ENCODE results near the gene TGM5.
"Not testable (repeated sequence)": the region's sequence is repeated elsewhere in the genome, so short reads cannot be mapped to it uniquely, and the experiment has no call there.

TGM5 gene

GRCh38 chr15:43266834-43267233 lies at the start of gene TGM5:
TSS of gene TGM5 (minus strand) at chr15:43266928. CDS start at chr15:43266849, 79 bp downstream.
- no peak for DNase-seq

DNA sequence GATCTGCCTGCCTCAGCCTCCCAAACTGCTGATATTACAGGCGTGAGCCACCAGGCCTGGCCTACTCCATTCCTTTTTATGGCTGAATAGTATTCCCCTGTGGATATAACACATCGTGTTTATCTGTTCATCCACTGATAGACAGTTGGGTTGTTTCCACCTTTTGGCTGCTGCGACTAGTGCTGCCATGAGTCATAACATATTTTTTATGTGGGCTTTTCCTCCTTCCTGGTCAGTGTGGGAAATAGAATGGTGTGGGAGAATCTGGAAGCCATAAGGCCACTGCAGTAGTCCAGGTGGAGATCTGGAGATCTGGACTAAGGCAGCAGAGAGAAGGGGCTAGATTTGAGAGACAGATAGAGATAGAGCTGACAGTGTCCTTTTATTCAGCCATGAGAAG lies 47.4 kb upstream of the TGM5 start:
- DNase-seq: no peak

DNA sequence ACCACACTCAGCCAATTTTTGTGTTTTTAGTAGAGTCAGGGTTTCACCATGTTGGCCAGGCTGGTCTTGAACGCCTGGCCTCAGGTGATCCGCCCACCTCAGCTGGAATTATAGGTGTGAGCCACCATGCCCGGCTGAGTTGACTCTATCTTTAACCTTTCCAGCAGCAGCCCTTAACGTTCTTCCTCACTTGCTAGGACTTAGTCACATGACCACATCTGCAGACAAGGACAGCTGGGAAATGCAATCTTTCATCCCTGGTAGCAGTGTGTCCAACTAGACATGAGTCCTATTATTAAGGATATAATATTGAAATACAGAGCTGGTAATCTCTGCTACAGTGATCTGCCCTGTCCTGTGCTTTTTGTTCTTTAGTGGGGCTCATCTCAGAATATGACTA lies 45.6 kb upstream of the TGM5 start:
- no peak for DNase-seq

GRCh38 chr15:43302205-43302817 lies 35.6 kb upstream of the TGM5 start, which contains the start of gene TGM7:
TSS of gene TGM7 (minus strand) at chr15:43302255.
- no peak for DNase-seq

GRCh38 chr15:43299884-43300283 lies 33.2 kb upstream of the TGM5 start:
- DNase-seq: no peak

DNA sequence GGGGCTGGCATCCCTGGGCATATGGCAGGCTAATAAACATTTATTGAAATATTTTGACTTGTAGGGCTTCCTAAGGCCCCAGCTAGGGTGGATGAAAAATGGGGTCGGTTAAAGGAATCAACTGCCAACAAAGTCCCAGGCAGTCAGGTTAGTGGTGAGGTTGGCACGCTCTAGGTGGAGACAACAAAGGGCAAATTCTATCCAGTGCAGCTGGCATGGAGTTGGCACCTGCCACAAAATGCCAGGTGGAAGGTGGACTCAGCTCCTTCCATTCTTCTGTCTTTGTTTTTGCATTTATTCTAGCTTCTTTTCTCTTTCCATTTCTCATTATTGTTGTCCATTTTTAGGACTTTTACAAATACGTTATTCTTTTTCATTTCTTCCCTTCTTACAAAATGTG lies 32.7 kb upstream of the TGM5 start:
- no peak for DNase-seq

GRCh38 chr15:43294091-43294706 lies 27.5 kb upstream of the TGM5 start:
- DNase-seq: no peak

DNA sequence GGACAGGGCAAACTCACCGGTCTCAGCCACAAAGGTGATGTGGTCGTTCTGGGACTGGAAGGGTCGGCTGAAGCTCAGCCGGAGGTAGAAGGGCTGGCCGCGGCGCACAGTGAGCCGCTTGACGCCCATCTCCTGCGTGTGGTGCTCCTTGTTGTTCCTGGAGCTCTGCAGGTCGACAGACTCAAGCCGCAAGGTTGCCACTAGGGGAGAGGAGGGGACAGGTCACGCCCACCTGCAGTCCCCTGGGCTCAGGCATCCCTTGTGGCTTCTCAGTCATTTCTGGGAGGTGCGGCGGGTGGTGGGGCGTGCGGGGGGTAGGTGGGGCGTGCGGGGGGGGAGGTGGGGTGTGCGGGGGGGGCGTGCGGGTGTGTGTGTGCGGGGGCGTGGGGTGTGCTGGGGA lies 26.7 kb upstream of the TGM5 start:
- DNase-seq: no peak

DNA sequence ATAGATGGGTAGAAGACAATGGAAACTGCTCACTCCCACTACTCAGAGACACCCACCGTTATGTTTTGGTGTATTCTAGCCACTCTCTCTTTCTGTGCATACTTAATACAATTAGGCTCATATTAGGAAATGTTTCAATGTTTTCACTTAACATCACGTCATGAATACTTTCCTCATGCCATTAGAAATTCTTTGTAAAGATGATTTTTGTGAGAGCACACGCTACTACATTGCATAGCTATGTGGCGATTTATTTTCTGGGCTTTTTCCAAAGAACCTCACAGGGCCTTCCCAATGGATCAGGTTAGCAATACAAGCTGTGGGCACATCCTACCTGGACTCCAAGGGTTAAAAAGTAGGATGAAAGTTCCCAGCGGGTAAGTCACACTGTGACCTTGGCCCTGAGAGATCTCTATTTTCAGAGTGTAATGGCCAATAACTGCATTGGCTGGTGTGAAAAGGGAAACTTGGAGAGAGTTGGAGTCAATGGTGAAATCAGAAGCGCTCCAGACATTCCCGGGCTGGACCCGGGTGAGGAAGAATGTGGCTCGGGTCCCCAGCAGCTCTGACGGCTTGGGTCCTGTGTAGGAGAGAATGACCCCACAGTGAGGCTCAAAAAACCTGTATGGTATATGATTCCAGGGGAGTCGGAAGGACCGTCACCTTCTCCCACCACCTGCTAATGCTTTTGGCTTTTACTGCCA lies 25.8 kb upstream of the TGM5 start:
- no peak for DNase-seq

DNA sequence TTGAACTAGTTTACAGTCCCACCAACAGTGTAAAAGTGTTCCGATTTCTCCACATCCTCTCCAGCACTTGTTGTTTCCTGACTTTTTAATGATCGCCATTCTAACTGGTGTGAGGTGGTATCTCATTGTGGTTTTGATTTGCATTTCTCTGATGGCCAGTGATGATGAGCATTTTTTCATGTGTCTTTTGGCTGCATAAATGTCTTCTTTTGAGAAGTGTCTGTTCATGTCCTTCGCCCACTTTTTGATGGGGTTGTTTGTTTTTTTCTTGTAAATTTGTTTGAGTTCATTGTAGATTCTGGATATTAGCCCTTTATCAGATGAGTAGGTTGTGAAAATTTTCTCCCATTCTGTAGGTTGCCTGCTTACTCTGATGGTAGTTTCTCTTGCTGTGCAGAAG lies 22.9 kb upstream of the TGM5 start:
- DNase-seq: not testable (repeated sequence)

GRCh38 chr15:43287254-43287653 lies 20.5 kb upstream of the TGM5 start:
- DNase-seq: no peak

DNA sequence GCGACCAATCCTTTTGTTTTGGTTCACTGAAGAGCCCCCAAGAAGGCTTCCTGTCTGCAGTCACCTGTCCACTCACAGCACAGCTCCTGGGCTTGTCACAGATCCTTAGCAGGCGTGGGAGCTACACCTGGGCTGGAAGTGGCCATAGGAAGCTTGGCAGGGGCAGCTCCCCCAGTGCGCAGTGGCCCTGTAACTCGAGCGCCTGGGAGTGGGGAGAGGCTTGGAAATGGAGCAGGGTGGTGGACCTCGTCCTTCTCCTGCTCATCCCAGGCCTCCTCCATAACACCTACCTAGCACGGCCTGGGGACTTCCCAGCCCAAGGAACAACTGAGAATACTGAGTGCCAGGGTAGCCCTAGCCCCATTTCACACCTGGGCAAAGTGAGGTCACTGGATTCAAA lies 19.3 kb upstream of the TGM5 start:
- DNase-seq: no peak

DNA sequence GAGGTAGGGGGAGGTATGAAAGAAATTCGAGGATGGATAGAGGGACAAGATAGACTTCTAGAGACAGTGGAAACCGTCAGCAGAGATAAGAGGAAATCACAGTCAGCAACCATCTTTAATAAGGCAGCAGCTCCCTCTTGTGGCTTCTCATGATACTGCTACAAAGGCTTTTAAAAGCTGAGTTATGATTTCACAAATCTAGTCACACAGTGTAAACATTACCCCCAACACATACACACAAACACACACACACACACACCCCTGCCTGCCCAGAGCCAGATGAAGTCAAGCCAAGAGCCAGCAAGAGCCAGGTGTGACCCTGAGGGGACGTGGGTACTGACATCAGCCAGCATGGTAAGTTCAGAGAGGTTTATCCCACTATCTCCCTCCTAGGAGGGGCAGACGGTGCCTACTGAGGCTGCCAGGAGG lies 18.9 kb upstream of the TGM5 start:
- no peak for DNase-seq

DNA sequence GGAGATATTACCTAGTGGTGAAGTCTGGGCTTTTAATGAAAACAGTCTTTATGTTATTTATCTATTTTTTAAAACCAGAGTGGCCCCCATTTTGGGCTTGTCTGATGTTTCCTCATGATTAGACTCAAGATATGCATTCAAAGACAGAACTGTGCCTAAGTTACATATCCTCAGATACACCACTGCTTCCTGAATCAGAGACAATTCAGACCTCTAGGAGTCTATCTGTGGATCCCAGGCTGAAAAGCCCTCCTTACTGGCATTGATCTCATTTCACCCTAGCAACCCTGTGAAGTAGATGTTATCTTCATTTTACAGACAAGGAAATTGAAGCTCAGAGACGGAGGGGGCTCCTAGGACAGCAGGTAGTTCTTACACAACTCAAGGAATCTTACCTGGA lies 16.8 kb upstream of the TGM5 start:
- DNase-seq: no peak

- DNase-seq: no peak
Observed at GRCh38 chr15:43281926-43282602, 15.3 kb upstream of the TGM5 start.

GRCh38 chr15:43280996-43281395 lies 14.3 kb upstream of the TGM5 start:
- no peak for DNase-seq

DNA sequence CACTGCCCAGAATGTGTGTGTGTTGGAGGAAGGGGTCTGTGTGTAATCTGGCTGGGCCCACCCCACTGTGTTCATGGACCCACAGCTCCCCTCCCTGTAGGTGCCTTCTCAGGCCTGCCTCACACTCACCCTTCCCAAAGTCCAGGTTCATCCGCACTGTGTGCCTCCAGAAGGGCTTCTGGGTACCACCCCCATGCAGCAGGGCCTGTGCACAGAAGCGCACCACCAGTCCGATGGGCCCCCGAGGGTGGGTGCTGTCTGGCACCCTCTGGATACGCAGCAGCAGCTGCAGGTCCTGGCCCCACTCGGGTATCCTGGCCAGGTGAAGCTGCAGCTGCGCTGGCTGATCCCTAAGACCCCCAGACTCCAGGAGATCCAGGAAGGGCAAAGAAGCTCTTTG lies 12.8 kb upstream of the TGM5 start:
- no peak for DNase-seq

DNA sequence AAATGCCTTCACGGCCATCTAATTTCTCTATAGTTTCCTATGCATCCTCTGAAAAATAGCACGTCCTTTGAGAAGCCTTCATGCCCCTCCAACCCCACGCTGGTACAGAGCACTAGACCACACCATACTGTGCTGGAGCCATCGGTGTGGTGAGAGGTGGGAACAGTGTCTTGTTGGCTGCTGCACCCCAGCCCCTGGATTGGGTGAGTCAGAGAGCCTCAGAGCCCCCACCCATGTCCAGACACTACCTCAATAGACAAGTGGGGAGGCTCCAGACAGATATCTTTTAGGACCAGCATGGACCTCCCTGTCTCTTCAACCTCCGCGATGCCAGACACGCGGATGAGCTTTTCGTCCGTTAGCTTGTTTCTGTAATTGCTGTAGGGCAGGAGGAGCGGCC lies 12.1 kb upstream of the TGM5 start:
- no peak for DNase-seq

DNA sequence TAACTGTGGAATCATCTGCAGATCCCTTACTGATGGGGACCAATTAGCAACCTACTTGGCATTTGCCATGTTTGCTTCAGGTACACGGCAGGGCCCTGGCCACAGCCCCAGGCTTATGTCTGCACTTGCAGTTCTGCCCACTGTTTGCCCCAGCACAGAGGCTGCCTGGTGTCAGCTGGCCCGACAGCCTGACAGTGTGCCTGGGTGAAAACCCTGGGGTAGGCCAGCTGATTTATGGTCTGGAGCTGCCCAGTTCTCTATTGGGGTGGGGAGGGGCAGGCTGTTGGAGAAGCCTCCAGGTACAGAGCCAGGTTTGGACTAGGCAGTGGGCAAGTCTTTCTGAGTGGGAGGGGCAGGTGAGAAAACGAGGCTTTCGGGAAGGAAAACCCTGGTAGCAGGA lies 11.2 kb upstream of the TGM5 start:
- no peak for DNase-seq

DNA sequence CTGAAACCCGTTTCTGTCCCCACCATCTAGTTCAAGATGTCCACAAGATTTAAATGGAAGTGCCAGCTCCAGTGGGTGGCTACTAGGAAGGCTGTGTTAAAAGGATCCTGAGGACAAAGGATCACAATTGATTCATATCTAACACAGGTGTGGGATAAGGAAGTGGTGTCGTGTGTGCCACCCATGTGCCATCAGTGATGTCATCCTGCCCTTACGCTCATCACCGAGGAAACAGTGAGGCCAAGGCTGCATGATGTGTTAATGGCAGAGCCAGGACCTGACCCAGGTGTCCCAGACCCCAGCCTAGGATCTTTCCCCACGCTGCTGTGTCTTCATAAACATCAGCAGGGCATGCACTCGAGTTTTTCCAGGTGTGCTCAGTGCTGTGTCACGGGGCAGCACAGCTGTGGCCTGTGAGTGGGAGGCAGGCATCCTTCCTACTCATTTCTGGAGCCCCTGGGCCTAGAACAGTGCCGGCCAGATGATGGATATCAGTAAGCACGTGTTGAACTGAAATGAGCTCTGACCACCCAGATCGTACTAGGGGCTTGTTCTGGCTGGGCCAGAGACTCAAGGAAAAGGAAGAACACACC lies 10.6 kb upstream of the TGM5 start:
- no peak for DNase-seq

DNA sequence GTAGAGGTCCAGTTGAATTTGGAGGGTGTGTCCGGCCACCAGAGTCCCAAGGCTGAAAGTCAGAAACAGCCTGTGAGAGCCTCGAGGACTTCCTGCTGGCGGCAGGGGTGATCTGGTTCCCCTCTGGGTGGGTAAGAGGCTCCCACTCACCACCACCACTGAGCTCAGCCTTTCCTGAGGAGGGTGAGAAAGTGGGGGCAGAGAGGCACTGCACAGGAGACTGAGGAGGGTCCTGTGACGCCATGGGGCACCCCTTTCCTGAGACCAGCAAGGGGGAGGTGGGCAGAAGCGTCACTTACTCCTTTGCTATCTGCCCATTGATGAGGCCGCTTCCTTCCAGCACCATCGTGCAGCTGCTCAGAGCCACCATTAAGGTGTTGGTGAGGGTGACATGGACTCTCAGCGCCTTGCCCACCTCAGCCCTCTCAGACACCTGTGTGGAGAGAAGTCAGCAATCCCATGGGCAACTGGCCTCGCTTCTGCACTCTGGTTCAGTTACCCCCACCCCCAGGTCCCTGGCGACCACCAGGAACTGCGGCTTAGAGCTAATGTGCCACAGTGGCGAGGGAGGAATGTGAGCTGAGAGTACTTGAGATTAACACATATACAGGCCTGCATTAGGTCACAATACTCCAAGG lies 10.0 kb upstream of the TGM5 start:
- no peak for DNase-seq

DNA sequence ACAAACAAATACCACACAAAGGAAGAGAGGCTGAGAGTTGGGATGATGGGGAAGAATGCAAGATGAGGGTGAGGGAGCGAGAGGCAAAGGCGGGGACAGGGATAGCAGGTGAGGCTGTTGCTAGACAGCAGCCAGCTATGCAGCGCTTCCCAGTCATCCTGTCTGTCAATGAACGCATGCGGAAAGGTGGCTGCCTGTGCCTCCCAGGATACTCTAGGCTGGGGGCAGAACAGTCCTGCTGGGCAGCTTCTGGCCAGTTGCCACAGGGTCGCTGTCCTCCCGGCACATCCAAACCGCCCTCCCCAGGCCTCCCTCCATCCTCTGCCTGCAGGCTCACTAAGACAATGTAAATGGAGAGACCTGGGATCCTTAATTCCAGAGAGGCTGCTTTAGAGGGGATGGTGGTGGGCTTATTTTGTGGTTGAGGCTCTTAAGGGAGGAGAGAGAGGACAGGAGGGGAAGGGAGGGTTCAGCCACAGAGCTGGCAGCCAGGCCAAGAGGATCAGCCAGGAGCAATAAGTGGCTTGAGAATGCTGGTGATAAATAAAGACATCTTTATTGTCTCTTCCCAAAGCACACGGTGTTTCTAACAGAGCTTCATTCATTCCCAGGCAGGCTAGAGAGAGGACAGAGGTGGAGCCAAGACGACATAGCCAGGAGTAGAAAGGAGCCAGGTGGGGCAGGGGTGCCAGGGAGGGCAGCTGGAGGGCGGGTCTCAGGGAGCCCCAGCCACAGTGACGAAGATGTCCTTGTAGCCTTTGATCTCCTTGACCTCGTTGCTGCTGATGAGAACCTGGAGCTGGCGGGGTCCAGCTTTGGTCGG lies 9.2 kb upstream of the TGM5 start:
- no peak for DNase-seq

Data from DMS153 (cell line).